SK-N-SH (cell line): Measurements from ENCODE around the gene PSMD9. TPM values are rescaled to one million over a fixed set of nuclear protein-coding genes. Genes with fewer than 3 reads are reported as not detected.
A peak's percentile ranks its signal among the peaks of the same experiment; 100 is the strongest.

Experiments used
- CTCF ChIA-PET: fragments of 300-600, 350-600 bp; formaldehyde crosslinking; extraction: SDS; loops from one replicate; lab custom pipeline; 2021; lab: Yijun Ruan, JAX
- POLR2A ChIA-PET: fragments of 350-600 bp; sonication (Branson Sonifier 250); formaldehyde crosslinking; extraction: SDS; loops from one replicate; lab custom pipeline; 2020; ENCODE audit warnings: antibody characterized with exemption, inconsistent platforms; lab: Yijun Ruan, JAX
- DNase-seq: peaks from one replicate; pipeline ENCODE4 v3.0.0; 2012
- H2AFZ ChIP-seq: fragments of 200-600 bp; sonication (generic); 2 replicates; pipeline ENCODE4 v1.8.1; 2016; ENCODE audit warnings: antibody characterized with exemption, mild to moderate bottlenecking, low read depth
- H3F3A ChIP-seq: fragments of 200-600 bp; sonication (generic); replicated peaks from 2 replicates; pipeline ENCODE3; 2016; ENCODE audit warnings: antibody characterized with exemption, mild to moderate bottlenecking; ENCODE audit not compliant: insufficient read depth
- H3K27ac ChIP-seq, 2 experiments: fragments of 200-500 bp in 1 of 2; fragments of 200-600 bp in 1 of 2; sonication (Bioruptor generic) in 1 of 2; sonication (generic), shearing (Covaris generic) in 1 of 2; 2 replicates each; pipeline versions ENCODE4 v1.5.1 to v1.6.1; 2014 to 2016; ENCODE audit warnings: low read depth in 2 of 2, inconsistent platforms in 1 of 2, low read length in 1 of 2, mild to moderate bottlenecking in 1 of 2, mixed read lengths in 1 of 2
- H3K27me3 ChIP-seq: fragments of 200-600 bp; sonication (generic), shearing (Covaris generic); 2 replicates; pipeline ENCODE4 v1.6.1; 2016; ENCODE audit warnings: mixed run types; ENCODE audit not compliant: insufficient read depth
- H3K36me3 ChIP-seq, 2 experiments: fragments of 200-500 bp in 1 of 2; fragments of 200-600 bp in 1 of 2; sonication (Bioruptor generic) in 1 of 2; sonication (generic) in 1 of 2; replicated peaks in 1 of 2; 2 replicates each; pipeline versions ENCODE3 to v1.5.1; 2014 to 2016; ENCODE audit warnings: low read length in 1 of 2, mild to moderate bottlenecking in 1 of 2; ENCODE audit not compliant: insufficient read depth in 2 of 2, control insufficient read depth in 1 of 2
- H3K4me1 ChIP-seq, 2 experiments: fragments of 200-500 bp in 1 of 2; fragments of 200-600 bp in 1 of 2; sonication (Bioruptor generic) in 1 of 2; sonication (generic), shearing (Covaris generic) in 1 of 2; 2 replicates each; pipeline versions ENCODE4 v1.5.1 to v1.6.1; 2014 to 2016; ENCODE audit warnings: low read depth in 1 of 2, low read length in 1 of 2, mixed run types in 1 of 2; ENCODE audit not compliant: insufficient read depth in 2 of 2, control insufficient read depth in 1 of 2
- H3K4me2 ChIP-seq: fragments of 200-600 bp; sonication (generic), shearing (Covaris generic); 2 replicates; pipeline ENCODE4 v1.6.1; 2017; ENCODE audit warnings: mixed run types
- H3K4me3 ChIP-seq, 2 experiments: fragments of 200-500 bp in 1 of 2; fragments of 200-600 bp in 1 of 2; sonication (Bioruptor generic) in 1 of 2; sonication (generic), shearing (Covaris generic) in 1 of 2; 2 replicates each; pipeline versions ENCODE4 v1.5.1 to v1.8.1; 2014 to 2016; ENCODE audit warnings: low read depth in 2 of 2, inconsistent platforms in 1 of 2, low read length in 1 of 2, mild to moderate bottlenecking in 1 of 2, mixed read lengths in 1 of 2, moderate library complexity in 1 of 2
- H3K79me2 ChIP-seq: fragments of 200-600 bp; sonication (generic); 2 replicates; pipeline ENCODE4 v1.8.1; 2017; ENCODE audit warnings: mild to moderate bottlenecking; ENCODE audit not compliant: insufficient read depth
- H3K9ac ChIP-seq: fragments of 200-600 bp; sonication (generic); 2 replicates; pipeline ENCODE4 v1.6.1; 2017; ENCODE audit warnings: mixed run types
- H3K9me2 ChIP-seq: fragments of 200-600 bp; sonication (generic); 2 replicates; pipeline ENCODE4 v1.6.1; 2017; ENCODE audit warnings: mixed run types
- H3K9me3 ChIP-seq: fragments of 200-600 bp; sonication (generic); 2 replicates; pipeline ENCODE4 v1.6.1; 2017; ENCODE audit warnings: mixed run types, mild to moderate bottlenecking, moderate library complexity
- H4K20me1 ChIP-seq: fragments of 200-600 bp; sonication (generic); 2 replicates; pipeline ENCODE4 v1.6.1; 2017; ENCODE audit warnings: mild to moderate bottlenecking, mixed run types; ENCODE audit not compliant: insufficient read depth
- GABPA ChIP-seq: IDR thresholded peaks from 2 replicates; pipeline ENCODE4 v1.4.0; 2012; ENCODE audit warnings: low read depth, mild to moderate bottlenecking
- JUND ChIP-seq: IDR thresholded peaks from 2 replicates; pipeline ENCODE4 v1.4.0; 2012
- MAX ChIP-seq: IDR thresholded peaks from 2 replicates; pipeline ENCODE4 v1.4.0; 2012; ENCODE audit warnings: low read depth
- MEF2A ChIP-seq: IDR thresholded peaks from 2 replicates; pipeline ENCODE4 v1.4.0; 2012; ENCODE audit warnings: low read depth, borderline replicate concordance
- NFIC ChIP-seq: IDR thresholded peaks from 2 replicates; pipeline ENCODE4 v1.4.0; 2012; ENCODE audit warnings: borderline replicate concordance
- NRF1 ChIP-seq: IDR thresholded peaks from 2 replicates; pipeline ENCODE4 v1.6.1; 2012; ENCODE audit warnings: low read depth, mild to moderate bottlenecking, low read length
- PBX3 ChIP-seq: IDR thresholded peaks from 2 replicates; pipeline ENCODE4; 2012
- POLR2AphosphoS5 ChIP-seq: IDR thresholded peaks from 2 replicates; pipeline ENCODE4 v1.6.1; 2012; ENCODE audit warnings: low read depth, low read length
- RAD21 ChIP-seq: IDR thresholded peaks from 2 replicates; pipeline ENCODE4 v1.6.1; 2012; ENCODE audit warnings: mild to moderate bottlenecking, low read length
- RCOR1 ChIP-seq: fragments of 150-350 bp; IDR thresholded peaks from 2 replicates; pipeline ENCODE4 v1.6.1; 2017; ENCODE audit warnings: antibody characterized with exemption, low read length
- RFX5 ChIP-seq: IDR thresholded peaks from 2 replicates; pipeline ENCODE4 v1.6.1; 2012; ENCODE audit warnings: mild to moderate bottlenecking, improper control_type of control experiment, low read length
- RXRA ChIP-seq: IDR thresholded peaks from 2 replicates; pipeline ENCODE4 v1.4.0; 2012; ENCODE audit warnings: low read depth, mild to moderate bottlenecking, borderline replicate concordance
- SMC3 ChIP-seq: IDR thresholded peaks from 2 replicates; pipeline ENCODE4 v1.6.1; 2012; ENCODE audit warnings: low read depth, low read length, improper control_type of control experiment
- TAF1 ChIP-seq: IDR thresholded peaks from 2 replicates; pipeline ENCODE4 v1.6.1; 2012; ENCODE audit warnings: low read depth, mild to moderate bottlenecking, low read length, moderate library complexity, borderline replicate concordance
- TCF12 ChIP-seq: IDR thresholded peaks from 2 replicates; pipeline ENCODE4 v1.4.0; 2012
- TEAD4 ChIP-seq: IDR thresholded peaks from 2 replicates; pipeline ENCODE4 v1.4.0; 2012; ENCODE audit warnings: mild to moderate bottlenecking, borderline replicate concordance; ENCODE audit not compliant: insufficient read depth
- USF1 ChIP-seq: IDR thresholded peaks from 2 replicates; pipeline ENCODE4 v1.4.0; 2012; ENCODE audit warnings: low read depth, borderline replicate concordance
- YY1 ChIP-seq: IDR thresholded peaks from 2 replicates; pipeline ENCODE4 v1.4.0; 2012; ENCODE audit warnings: low read depth, mild to moderate bottlenecking
- ZBTB33 ChIP-seq: IDR thresholded peaks from 2 replicates; pipeline ENCODE4 v1.4.0; 2012; ENCODE audit warnings: low read depth, borderline replicate concordance
- WGBS: methylation state at CpG from one replicate; pipeline ENCODE4 v1.1.6; 2017; ENCODE audit warnings: low lambda C conversion rate; 5-methylcytosine and 5-hydroxymethylcytosine counted together
- polyA plus RNA-seq, 3 experiments: library from polyadenylated mRNA; depleted of rRNA; stranded (reverse); fragments of >200 nt; gene quantifications; 2 replicates each; pipeline ENCODE4 v1.2.3, GENCODE V29; 2012

PSMD9 gene
- polyA plus RNA-seq, 1 of the 3 experiments (the other 2 are of a cell fraction) = 227 TPM

GRCh38 chr12:121949648-121950397, 61.2 kb downstream of the PSMD9 start:
- WGBS = 44% methylated on average over 4 of the region's 4 CpGs
- Histone ChIP-seq H2AFZ (no peak overlapping the region), H3K27me3 (no peaks in the 10 kb centered on the region), H3K4me2 (no peak overlapping the region), H3K36me3 (peaks cover 0 to 34% of the 10 kb centered on the region in 2 experiments), H3F3A (peaks cover 29% of the 10 kb centered on the region), H4K20me1 (no peaks in the 10 kb centered on the region), H3K27ac (peak overlapping the region in 1 of 2 experiments; percentile 65; a peak in 2 of 4 replicates), H3K79me2 (no peaks in the 10 kb centered on the region; the same call in 1 of the 2 replicates), H3K4me1 (no peaks in the 10 kb centered on the region), H3K4me3 (no peak overlapping the region), H3K9ac (peak overlapping the region; percentile 4; the same call in 1 of the 2 replicates), H3K9me2 (no peaks in the 10 kb centered on the region), H3K9me3 (0 out of 2 replicates have a peak, but pooled peaks cover 6% of the 10 kb centered on the region)
- no peak for DNase-seq
- POLR2A ChIA-PET = no interaction called here
- CTCF ChIA-PET = interaction anchor here (0.6 to 2.3 kb wide), 3 partner anchors 15 to 156 kb away, joined by 3 to 5 read pairs (median 3); partner anchors contain the start of gene RHOF
- TF ChIP-seq USF1 (peak; percentile 84), JUND (peak; percentile 40), TCF12 (peak; percentile 53), POLR2AphosphoS5 (0 out of 2 replicates have a peak, but pooled peaks have one; percentile 13), MEF2A (no peak)

GRCh38 chr12:121953117-121953692, 64.6 kb downstream of the PSMD9 start:
- Histone ChIP-seq H3F3A (peaks cover 24% of the 10 kb centered on the region), H3K4me2 (no peak overlapping the region), H4K20me1 (no peaks in the 10 kb centered on the region), H3K9me3 (0 out of 2 replicates have a peak, but pooled peaks cover 6% of the 10 kb centered on the region), H3K27ac (no peak overlapping the region), H3K4me1 (no peaks in the 10 kb centered on the region), H3K36me3 (peaks cover 0 to 22% of the 10 kb centered on the region in 2 experiments), H3K27me3 (no peaks in the 10 kb centered on the region), H3K9me2 (no peaks in the 10 kb centered on the region), H3K79me2 (no peaks in the 10 kb centered on the region; the same call in 1 of the 2 replicates), H2AFZ (no peak overlapping the region), H3K4me3 (no peak overlapping the region), H3K9ac (no peak overlapping the region)
- CTCF ChIA-PET = interaction anchor here (0.9 to 1.4 kb wide), 2 partner anchors 14 to 77 kb away, joined by 3 read pairs; no protein-coding TSS in a partner anchor
- DNase-seq = no peak
- POLR2A ChIA-PET = no interaction called here
- WGBS = 97% methylated on average over 4 of the region's 4 CpGs
- TF ChIP-seq ZBTB33 = no peak
- no peak for TF ChIP-seq PBX3
- no peak for TF ChIP-seq GABPA
- no peak for TF ChIP-seq YY1
- TF ChIP-seq MEF2A = no peak
- TF ChIP-seq TEAD4 = no peak
- TF ChIP-seq RFX5 = no peak
- no peak for TF ChIP-seq RXRA
- TF ChIP-seq MAX = no peak
- TF ChIP-seq RAD21 = no peak
- no peak for TF ChIP-seq NFIC
- no peak for TF ChIP-seq JUND
- TF ChIP-seq RCOR1 = no peak
- no peak for TF ChIP-seq TAF1
- no peak for TF ChIP-seq NRF1
- TF ChIP-seq SMC3 = no peak
- TF ChIP-seq, all 33 proteins: peak for 0
